Epithelial cell of proximal tubule (primary cell): Measurements from ENCODE around the gene OR8B3. TPM values are rescaled to one million over a fixed set of nuclear protein-coding genes. Genes with fewer than 3 reads are reported as not detected.

Experiments used
- DNase-seq: peaks from one replicate; pipeline ENCODE4 v3.0.0-alpha.2; 2011; ENCODE audit warnings: low read depth
- H3K4me3 ChIP-seq: 2 replicates; pipeline ENCODE4 v1.5.1; 2011; ENCODE audit warnings: low read depth, mild to moderate bottlenecking, low read length
- CTCF ChIP-seq: conservative IDR thresholded peaks from 2 replicates; pipeline ENCODE4 v1.5.1; 2012; ENCODE audit warnings: low read depth, mild to moderate bottlenecking, low read length
- total RNA-seq: library from RNA; depleted of rRNA; stranded (reverse); fragments of >200 nt; gene quantifications from 2 replicates; pipeline ENCODE4 v1.2.3, GENCODE V29; 2015

Gene OR8B3
- not detected in 2 replicates for total RNA-seq

GRCh38 chr11:124398924-124399323 lies at the start of gene OR8B3:
Gene OR8B3 (minus strand): TSS chr11:124399024. CDS start chr11:124397351, 1,673 bp downstream.
- no peak for DNase-seq
- TF ChIP-seq CTCF, result no peak
- no peak within 1 kb of the TSS for H3K4me3 ChIP-seq

- DNase-seq, result no peak
Observed at GRCh38 chr11:124446916-124447315, 48.1 kb upstream of the OR8B3 start.

GRCh38 chr11:124445646-124446150 lies 46.9 kb upstream of the OR8B3 start, which contains the start of gene OR8B8:
Gene OR8B8 (minus strand): TSS chr11:124445696. CDS start chr11:124441085, 4,611 bp downstream.
- TF ChIP-seq CTCF, result no peak
- no peak within 1 kb of the TSS for H3K4me3 ChIP-seq
- no peak for DNase-seq

More at GRCh38 chr11:124446916-124447315, 48.1 kb upstream of the OR8B3 start:
- no peak overlapping the region for H3K4me3 ChIP-seq
- no peak for TF ChIP-seq CTCF

GRCh38 chr11:124442847-124443246 lies 44.0 kb upstream of the OR8B3 start:
- DNase-seq, result no peak
- TF ChIP-seq CTCF, result no peak
- H3K4me3 ChIP-seq, result no peak overlapping the region

- H3K4me3 ChIP-seq, result no peak overlapping the region
- DNase-seq, result no peak
- TF ChIP-seq CTCF, result peak; percentile 18
Observed at GRCh38 chr11:124442442-124442841, 43.6 kb upstream of the OR8B3 start.

- no peak for DNase-seq
- TF ChIP-seq CTCF, result no peak
- H3K4me3 ChIP-seq, result no peak overlapping the region
Observed at GRCh38 chr11:124441519-124441918, 42.7 kb upstream of the OR8B3 start.

- no peak for TF ChIP-seq CTCF
- H3K4me3 ChIP-seq, result no peak overlapping the region
- no peak for DNase-seq
Observed at GRCh38 chr11:124441081-124441480, 42.3 kb upstream of the OR8B3 start.
